Muscle layer of colon (tissue), 2 donors: Measurements from ENCODE around the gene RALGPS2.

Experiments used
- H3K27ac ChIP-seq: one replicate; pipeline ENCODE4 v1.7.0; 2013; ENCODE audit warnings: low read depth, mild to moderate bottlenecking, low read length, moderate library complexity
- H3K27me3 ChIP-seq, 2 donors: one replicate each; pipeline ENCODE4 v1.7.0; 2013; ENCODE audit warnings: low read length in 2 of 2, mild to moderate bottlenecking in 2 of 2; ENCODE audit not compliant: insufficient read depth in 2 of 2, control insufficient read depth in 1 of 2
- H3K36me3 ChIP-seq: one replicate; pipeline ENCODE4 v1.7.0; 2013; ENCODE audit warnings: mild to moderate bottlenecking, low read length; ENCODE audit not compliant: insufficient read depth
- H3K4me1 ChIP-seq: one replicate; pipeline ENCODE4 v1.7.0; 2013; ENCODE audit warnings: mild to moderate bottlenecking, low read length; ENCODE audit not compliant: insufficient read depth
- H3K4me3 ChIP-seq, 2 donors: one replicate each; pipeline ENCODE4 v1.7.0; 2013; ENCODE audit warnings: low read length in 2 of 2, low read depth in 1 of 2, mild to moderate bottlenecking in 1 of 2, moderate library complexity in 1 of 2
- H3K9ac ChIP-seq: one replicate; pipeline ENCODE4 v1.7.0; 2013; ENCODE audit warnings: low read length
- H3K9me3 ChIP-seq: one replicate; pipeline ENCODE4 v1.7.0; 2013; ENCODE audit warnings: mild to moderate bottlenecking, low read length
- donor health status: abdominal sarcoma.
- donor health status: Adenocarcinoma of cecum.

The RALGPS2 gene

GRCh38 chr1:178692564-178693327 lies 32.3 kb upstream of the RALGPS2 start:
- no peak overlapping the region for H3K9ac ChIP-seq
- H3K4me3 ChIP-seq, result no peak overlapping the region
- no peaks in the 10 kb centered on the region for H3K27me3 ChIP-seq
- H3K4me1 ChIP-seq, result no peaks in the 10 kb centered on the region
- H3K36me3 ChIP-seq, result no peaks in the 10 kb centered on the region
- no peaks in the 10 kb centered on the region for H3K9me3 ChIP-seq
- no peak overlapping the region for H3K27ac ChIP-seq

GRCh38 chr1:178693366-178693765 lies 31.7 kb upstream of the RALGPS2 start:
- H3K9ac ChIP-seq, result no peak overlapping the region
- H3K27ac ChIP-seq, result no peak overlapping the region
- no peaks in the 10 kb centered on the region for H3K27me3 ChIP-seq
- H3K9me3 ChIP-seq, result no peaks in the 10 kb centered on the region
- no peaks in the 10 kb centered on the region for H3K36me3 ChIP-seq
- no peak overlapping the region for H3K4me3 ChIP-seq
- no peaks in the 10 kb centered on the region for H3K4me1 ChIP-seq

- H3K27me3 ChIP-seq, result no peaks in the 10 kb centered on the region
- H3K9me3 ChIP-seq, result no peaks in the 10 kb centered on the region
- no peak overlapping the region for H3K27ac ChIP-seq
- H3K9ac ChIP-seq, result no peak overlapping the region
- H3K36me3 ChIP-seq, result no peaks in the 10 kb centered on the region
- H3K4me1 ChIP-seq, result no peaks in the 10 kb centered on the region
- H3K4me3 ChIP-seq, result no peak overlapping the region
Measured at GRCh38 chr1:178694923-178695525, 30.0 kb upstream of the RALGPS2 start.

- Histone ChIP-seq H3K4me3 (no peak overlapping the region), H3K9ac (no peak overlapping the region), H3K27me3 (no peaks in the 10 kb centered on the region), H3K9me3 (no peaks in the 10 kb centered on the region), H3K4me1 (no peaks in the 10 kb centered on the region), H3K36me3 (no peaks in the 10 kb centered on the region), H3K27ac (no peak overlapping the region)
Measured at GRCh38 chr1:178702146-178702545, 22.9 kb upstream of the RALGPS2 start.

GRCh38 chr1:178704833-178705232 lies 20.2 kb upstream of the RALGPS2 start:
- Histone ChIP-seq H3K27me3 (no peaks in the 10 kb centered on the region), H3K4me3 (no peak overlapping the region), H3K36me3 (no peaks in the 10 kb centered on the region), H3K9ac (no peak overlapping the region), H3K9me3 (no peaks in the 10 kb centered on the region), H3K4me1 (no peaks in the 10 kb centered on the region), H3K27ac (no peak overlapping the region)

GRCh38 chr1:178706432-178706831 lies 18.6 kb upstream of the RALGPS2 start:
- Histone ChIP-seq H3K4me3 (no peak overlapping the region), H3K36me3 (no peaks in the 10 kb centered on the region), H3K9me3 (no peaks in the 10 kb centered on the region), H3K27ac (no peak overlapping the region), H3K27me3 (no peaks in the 10 kb centered on the region), H3K4me1 (no peaks in the 10 kb centered on the region), H3K9ac (no peak overlapping the region)

GRCh38 chr1:178713259-178713658 lies 11.8 kb upstream of the RALGPS2 start:
- Histone ChIP-seq H3K4me1 (no peaks in the 10 kb centered on the region), H3K9ac (no peak overlapping the region), H3K27ac (no peak overlapping the region), H3K9me3 (no peaks in the 10 kb centered on the region), H3K4me3 (no peak overlapping the region), H3K27me3 (no peaks in the 10 kb centered on the region), H3K36me3 (no peaks in the 10 kb centered on the region)

- no peaks in the 10 kb centered on the region for H3K9me3 ChIP-seq
- H3K36me3 ChIP-seq, result no peaks in the 10 kb centered on the region
- H3K4me3 ChIP-seq, result no peak overlapping the region
- no peak overlapping the region for H3K9ac ChIP-seq
- H3K4me1 ChIP-seq, result no peaks in the 10 kb centered on the region
- H3K27ac ChIP-seq, result no peak overlapping the region
- H3K27me3 ChIP-seq, result no peaks in the 10 kb centered on the region
Measured at GRCh38 chr1:178714453-178714852, 10.6 kb upstream of the RALGPS2 start.

- Histone ChIP-seq H3K36me3 (no peaks in the 10 kb centered on the region), H3K4me1 (no peaks in the 10 kb centered on the region), H3K4me3 (no peak overlapping the region), H3K27me3 (no peaks in the 10 kb centered on the region), H3K9me3 (no peaks in the 10 kb centered on the region), H3K9ac (no peak overlapping the region), H3K27ac (no peak overlapping the region)
Measured at GRCh38 chr1:178716111-178716510, 8.9 kb upstream of the RALGPS2 start.

- Histone ChIP-seq H3K4me1 (no peaks in the 10 kb centered on the region), H3K9ac (no peak overlapping the region), H3K36me3 (no peaks in the 10 kb centered on the region), H3K4me3 (no peak overlapping the region), H3K27ac (no peak overlapping the region), H3K9me3 (no peaks in the 10 kb centered on the region), H3K27me3 (no peaks in the 10 kb centered on the region)
Measured at GRCh38 chr1:178718520-178718919, 6.5 kb upstream of the RALGPS2 start.

GRCh38 chr1:178723546-178723945 lies 1.5 kb upstream of the RALGPS2 start:
- Histone ChIP-seq H3K4me1 (peaks cover 12% of the 10 kb centered on the region), H3K36me3 (no peaks in the 10 kb centered on the region), H3K4me3 (no peak overlapping the region), H3K27me3 (no peaks in the 10 kb centered on the region), H3K27ac (no peak overlapping the region), H3K9me3 (no peaks in the 10 kb centered on the region), H3K9ac (no peak overlapping the region)

- Histone ChIP-seq H3K9me3 (no peaks in the 10 kb centered on the region), H3K27me3 (no peaks in the 10 kb centered on the region), H3K4me3 (peak overlapping the region; percentile 61 to 86), H3K9ac (peak overlapping the region; percentile 21), H3K27ac (peak overlapping the region; percentile 71), H3K4me1 (peaks cover 12% of the 10 kb centered on the region), H3K36me3 (no peaks in the 10 kb centered on the region)
Measured at GRCh38 chr1:178724376-178724727, 692 bp upstream of the RALGPS2 start.
